Midbrain (tissue), 1 donor: ENCODE data around the gene OPRL1.
A peak's percentile ranks its signal among the peaks of the same experiment; 100 is the strongest.

Experiments
- DNase-seq: peaks from one replicate; lab custom pipeline; 2025; lab: John Stamatoyannopoulos, UW

The OPRL1 gene

GRCh38 chr20:64072498-64073063 is 7.3 kb upstream of the OPRL1 start:
- no peak for DNase-seq

- DNase-seq, result no peak
Measured at GRCh38 chr20:64073476-64074183, 6.3 kb upstream of the OPRL1 start.

- DNase-seq, result no peak
Measured at GRCh38 chr20:64074184-64074789, 5.6 kb upstream of the OPRL1 start.

GRCh38 chr20:64074963-64075362 is 4.9 kb upstream of the OPRL1 start:
- DNase-seq, result no peak

GRCh38 chr20:64075556-64075955 is 4.3 kb upstream of the OPRL1 start:
- DNase-seq, result no peak

- no peak for DNase-seq
Measured at GRCh38 chr20:64076061-64076997, 3.6 kb upstream of the OPRL1 start.

- no peak for DNase-seq
Measured at GRCh38 chr20:64077094-64077493, 2.8 kb upstream of the OPRL1 start.

GRCh38 chr20:64077541-64077875 is 2.4 kb upstream of the OPRL1 start:
- DNase-seq, result no peak

- DNase-seq, result no peak
Measured at GRCh38 chr20:64077876-64078551, 1.9 kb upstream of the OPRL1 start.

GRCh38 chr20:64078934-64079272 is 979 bp upstream of the OPRL1 start:
- no peak for DNase-seq

- peak; percentile 55 for DNase-seq
Measured at GRCh38 chr20:64079273-64080012, 439 bp upstream of the OPRL1 start, which contains the start of gene RGS19. RGS19 (minus strand) TSS chr20:64079518; CDS start chr20:64076886, 2,632 bp downstream.

GRCh38 chr20:64080813-64081623 is 1.1 kb downstream of the OPRL1 start:
- DNase-seq, result no peak

- DNase-seq, result no peak
Measured at GRCh38 chr20:64081624-64081964, 1.7 kb downstream of the OPRL1 start.

GRCh38 chr20:64082126-64082731 is 2.3 kb downstream of the OPRL1 start:
- no peak for DNase-seq

- DNase-seq, result no peak
Measured at GRCh38 chr20:64082820-64083377, 3.0 kb downstream of the OPRL1 start.

- DNase-seq, result peak; percentile 50
Measured at GRCh38 chr20:64083378-64083803, 3.5 kb downstream of the OPRL1 start.

GRCh38 chr20:64083804-64084684 is 4.2 kb downstream of the OPRL1 start, which contains the start of gene LKAAEAR1:
LKAAEAR1 (minus strand) TSS chr20:64084398; CDS start chr20:64084219, 179 bp downstream.
- no peak for DNase-seq

GRCh38 chr20:64084685-64085152 is 4.8 kb downstream of the OPRL1 start:
- no peak for DNase-seq
